GM20000 (cell line): ENCODE measurements around the gene DPEP2.

Source experiments
- DNase-seq: peaks from one replicate; pipeline ENCODE4 v3.0.0; 2012; ENCODE audit warnings: low spot score
- CTCF ChIP-seq: IDR thresholded peaks from 2 replicates; pipeline ENCODE4 v1.5.1; 2012; ENCODE audit warnings: mild to moderate bottlenecking, control low read depth; ENCODE audit errors: extremely low read depth, missing control alignments

Gene DPEP2

GRCh38 chr16:67945392-67945933 is 53.8 kb downstream of the DPEP2 start:
- DNase-seq, result no peak
- no peak for TF ChIP-seq CTCF

- DNase-seq, result no peak
- no peak for TF ChIP-seq CTCF
Observed at GRCh38 chr16:67944690-67945391, 54.4 kb downstream of the DPEP2 start.

- DNase-seq, result no peak
- TF ChIP-seq CTCF, result no peak
Observed at GRCh38 chr16:67943619-67944504, 55.4 kb downstream of the DPEP2 start, which contains the start of gene LCAT. TSS of gene LCAT (minus strand) at chr16:67944120. CDS start at chr16:67944101, 19 bp downstream.

GRCh38 chr16:67943256-67943618 is 56.0 kb downstream of the DPEP2 start:
- TF ChIP-seq CTCF, result no peak
- no peak for DNase-seq

GRCh38 chr16:67942510-67943255 is 56.6 kb downstream of the DPEP2 start:
- no peak for DNase-seq
- TF ChIP-seq CTCF, result no peak

GRCh38 chr16:67942200-67942509 is 57.1 kb downstream of the DPEP2 start:
- TF ChIP-seq CTCF, result peak; percentile 78
- peak; percentile 78 for DNase-seq
